ENCODE measurements around the gene CERS3.

CERS3 gene

GRCh38 chr15:100531204-100531603, 2.5 kb upstream of the CERS3 start:
- no peak for DNase-seq (ENCODE audit: low read depth in 2 of 3, low spot score in 1 of 3)

GRCh38 chr15:100529556-100529955, 806 bp upstream of the CERS3 start:
- no peak for DNase-seq (ENCODE audit: low read depth in 2 of 3, low spot score in 1 of 3)

- DNase-seq (ENCODE audit: low read depth in 2 of 3, low spot score in 1 of 3): no peak
Observed at GRCh38 chr15:100526027-100526481, 2.7 kb downstream of the CERS3 start.

GRCh38 chr15:100525436-100525835, 3.3 kb downstream of the CERS3 start:
- no peak for DNase-seq (ENCODE audit: low read depth in 2 of 3, low spot score in 1 of 3)

GRCh38 chr15:100524326-100524725, 4.4 kb downstream of the CERS3 start:
- DNase-seq (ENCODE audit: low read depth in 2 of 3, low spot score in 1 of 3): no peak

GRCh38 chr15:100521907-100522306, 6.8 kb downstream of the CERS3 start:
- DNase-seq (ENCODE audit: low read depth in 2 of 3, low spot score in 1 of 3): no peak

- no peak for DNase-seq (ENCODE audit: low read depth in 2 of 3, low spot score in 1 of 3)
Observed at GRCh38 chr15:100520132-100520921, 8.4 kb downstream of the CERS3 start.

GRCh38 chr15:100517846-100518245, 10.9 kb downstream of the CERS3 start:
- DNase-seq (ENCODE audit: low read depth in 2 of 3, low spot score in 1 of 3): no peak

- DNase-seq (ENCODE audit: low read depth in 2 of 3, low spot score in 1 of 3): no peak
Observed at GRCh38 chr15:100516643-100517512, 11.9 kb downstream of the CERS3 start.

GRCh38 chr15:100515758-100516157, 13.0 kb downstream of the CERS3 start:
- DNase-seq (ENCODE audit: low read depth in 2 of 3, low spot score in 1 of 3): no peak

GRCh38 chr15:100508641-100509300, 20.0 kb downstream of the CERS3 start:
- DNase-seq (ENCODE audit: low read depth in 2 of 3, low spot score in 1 of 3): no peak

GRCh38 chr15:100502651-100503050, 26.1 kb downstream of the CERS3 start:
- DNase-seq (ENCODE audit: low read depth in 2 of 3, low spot score in 1 of 3): no peak

- no peak for DNase-seq (ENCODE audit: low read depth in 2 of 3, low spot score in 1 of 3)
Observed at GRCh38 chr15:100501117-100501516, 27.6 kb downstream of the CERS3 start.

- DNase-seq (ENCODE audit: low read depth in 2 of 3, low spot score in 1 of 3): no peak
Observed at GRCh38 chr15:100500226-100500990, 28.3 kb downstream of the CERS3 start.

GRCh38 chr15:100495861-100496260, 32.9 kb downstream of the CERS3 start:
- DNase-seq (ENCODE audit: low read depth in 2 of 3, low spot score in 1 of 3): no peak

GRCh38 chr15:100493213-100493612, 35.5 kb downstream of the CERS3 start:
- no peak for DNase-seq (ENCODE audit: low read depth in 2 of 3, low spot score in 1 of 3)

- no peak for DNase-seq (ENCODE audit: low read depth in 2 of 3, low spot score in 1 of 3)
Observed at GRCh38 chr15:100484443-100484842, 44.3 kb downstream of the CERS3 start.

GRCh38 chr15:100483370-100483769, 45.4 kb downstream of the CERS3 start:
- no peak for DNase-seq (ENCODE audit: low read depth in 2 of 3, low spot score in 1 of 3)

- DNase-seq (ENCODE audit: low read depth in 2 of 3, low spot score in 1 of 3): no peak
Observed at GRCh38 chr15:100476805-100477204, 51.9 kb downstream of the CERS3 start.

- DNase-seq (ENCODE audit: low read depth in 2 of 3, low spot score in 1 of 3): no peak
Observed at GRCh38 chr15:100472736-100473135, 56.0 kb downstream of the CERS3 start.

- no peak for DNase-seq (ENCODE audit: low read depth in 2 of 3, low spot score in 1 of 3)
Observed at GRCh38 chr15:100471933-100472332, 56.8 kb downstream of the CERS3 start.
